Fibroblast of mammary gland (primary cell): ENCODE measurements around the gene LAMA5.

Experiments used
- DNase-seq: peaks from one replicate; pipeline ENCODE4 v3.0.0-alpha.2; 2010; ENCODE audit warnings: low read depth
- H3K4me3 ChIP-seq: 2 replicates; pipeline ENCODE4 v1.5.1; 2011; ENCODE audit warnings: low read depth, mild to moderate bottlenecking, low read length, moderate library complexity; ENCODE audit not compliant: control insufficient read depth
- TF ChIP-seq, protein P1 (sequence below): conservative IDR thresholded peaks from 2 replicates; pipeline ENCODE4 v1.5.1; 2011; ENCODE audit warnings: low read depth, low read length, inconsistent platforms; ENCODE audit not compliant: control insufficient read depth, insufficient read depth

The LAMA5 gene

DNA sequence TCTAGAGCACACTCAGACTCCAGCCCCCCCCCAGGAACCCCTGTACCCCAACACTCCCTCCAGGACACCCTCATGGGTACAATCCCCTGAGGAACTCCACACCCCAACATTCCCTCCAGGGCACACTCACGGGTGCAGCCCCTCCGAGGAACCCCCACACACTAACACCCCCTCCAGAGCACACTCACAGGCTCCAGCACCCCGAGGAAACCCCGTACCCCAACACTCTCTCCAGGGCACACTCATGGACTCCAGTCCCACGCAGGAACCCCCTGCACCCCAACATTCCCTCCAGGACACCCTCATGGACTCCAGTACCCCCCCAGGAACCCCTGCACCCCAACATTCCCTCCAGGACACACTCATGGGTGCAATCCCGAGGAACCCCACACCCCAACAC lies 31.6 kb downstream of the LAMA5 start:
- DNase-seq = no peak
- H3K4me3 ChIP-seq = no peak overlapping the region
- TF ChIP-seq, protein P1, sequence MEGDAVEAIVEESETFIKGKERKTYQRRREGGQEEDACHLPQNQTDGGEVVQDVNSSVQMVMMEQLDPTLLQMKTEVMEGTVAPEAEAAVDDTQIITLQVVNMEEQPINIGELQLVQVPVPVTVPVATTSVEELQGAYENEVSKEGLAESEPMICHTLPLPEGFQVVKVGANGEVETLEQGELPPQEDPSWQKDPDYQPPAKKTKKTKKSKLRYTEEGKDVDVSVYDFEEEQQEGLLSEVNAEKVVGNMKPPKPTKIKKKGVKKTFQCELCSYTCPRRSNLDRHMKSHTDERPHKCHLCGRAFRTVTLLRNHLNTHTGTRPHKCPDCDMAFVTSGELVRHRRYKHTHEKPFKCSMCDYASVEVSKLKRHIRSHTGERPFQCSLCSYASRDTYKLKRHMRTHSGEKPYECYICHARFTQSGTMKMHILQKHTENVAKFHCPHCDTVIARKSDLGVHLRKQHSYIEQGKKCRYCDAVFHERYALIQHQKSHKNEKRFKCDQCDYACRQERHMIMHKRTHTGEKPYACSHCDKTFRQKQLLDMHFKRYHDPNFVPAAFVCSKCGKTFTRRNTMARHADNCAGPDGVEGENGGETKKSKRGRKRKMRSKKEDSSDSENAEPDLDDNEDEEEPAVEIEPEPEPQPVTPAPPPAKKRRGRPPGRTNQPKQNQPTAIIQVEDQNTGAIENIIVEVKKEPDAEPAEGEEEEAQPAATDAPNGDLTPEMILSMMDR = no peak

- TF ChIP-seq, protein P1 = no peak
- DNase-seq = no peak
- H3K4me3 ChIP-seq = no peak overlapping the region
These were observed 32.2 kb downstream of the LAMA5 start for GRCh38 chr20:62334881-62335280.

DNA sequence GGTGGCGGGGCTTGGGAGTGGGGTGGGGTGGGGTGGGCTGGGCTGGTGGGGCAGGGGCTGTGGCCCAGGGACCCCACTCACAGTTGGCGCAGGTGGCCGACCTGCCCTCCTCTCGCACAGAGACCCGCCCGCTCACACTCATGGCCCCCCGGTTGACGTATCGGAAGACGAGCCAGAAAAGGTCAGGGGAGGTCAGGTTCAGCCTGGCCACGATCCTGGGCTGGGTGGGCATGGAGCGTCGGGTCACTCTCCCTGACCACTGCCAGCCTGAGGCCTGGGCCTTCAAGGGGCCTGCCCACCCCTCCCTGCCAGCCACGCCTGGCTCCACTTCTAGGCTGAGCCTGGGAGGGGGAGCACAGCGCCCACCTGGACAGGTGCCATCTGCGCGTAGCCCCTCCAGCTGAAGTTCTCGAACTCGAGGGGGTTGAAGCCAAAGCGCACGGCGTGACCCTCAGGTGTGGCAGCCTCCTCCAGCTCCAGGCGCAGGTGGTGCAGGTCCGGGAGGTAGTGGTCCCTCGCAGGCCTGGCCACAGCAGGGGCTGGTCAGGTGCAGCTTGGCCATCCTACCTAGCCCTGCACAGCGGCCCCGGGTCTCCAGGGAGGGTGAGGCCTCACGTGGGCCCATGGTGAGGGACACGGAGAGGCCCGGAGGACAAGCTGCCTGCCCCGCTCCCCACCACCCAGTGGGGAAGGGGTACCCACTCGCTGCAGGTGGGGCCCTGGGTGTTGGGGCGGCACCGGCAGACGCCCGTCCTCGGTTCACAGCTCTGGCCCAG lies 33.1 kb downstream of the LAMA5 start:
- TF ChIP-seq, protein P1 = no peak

DNA sequence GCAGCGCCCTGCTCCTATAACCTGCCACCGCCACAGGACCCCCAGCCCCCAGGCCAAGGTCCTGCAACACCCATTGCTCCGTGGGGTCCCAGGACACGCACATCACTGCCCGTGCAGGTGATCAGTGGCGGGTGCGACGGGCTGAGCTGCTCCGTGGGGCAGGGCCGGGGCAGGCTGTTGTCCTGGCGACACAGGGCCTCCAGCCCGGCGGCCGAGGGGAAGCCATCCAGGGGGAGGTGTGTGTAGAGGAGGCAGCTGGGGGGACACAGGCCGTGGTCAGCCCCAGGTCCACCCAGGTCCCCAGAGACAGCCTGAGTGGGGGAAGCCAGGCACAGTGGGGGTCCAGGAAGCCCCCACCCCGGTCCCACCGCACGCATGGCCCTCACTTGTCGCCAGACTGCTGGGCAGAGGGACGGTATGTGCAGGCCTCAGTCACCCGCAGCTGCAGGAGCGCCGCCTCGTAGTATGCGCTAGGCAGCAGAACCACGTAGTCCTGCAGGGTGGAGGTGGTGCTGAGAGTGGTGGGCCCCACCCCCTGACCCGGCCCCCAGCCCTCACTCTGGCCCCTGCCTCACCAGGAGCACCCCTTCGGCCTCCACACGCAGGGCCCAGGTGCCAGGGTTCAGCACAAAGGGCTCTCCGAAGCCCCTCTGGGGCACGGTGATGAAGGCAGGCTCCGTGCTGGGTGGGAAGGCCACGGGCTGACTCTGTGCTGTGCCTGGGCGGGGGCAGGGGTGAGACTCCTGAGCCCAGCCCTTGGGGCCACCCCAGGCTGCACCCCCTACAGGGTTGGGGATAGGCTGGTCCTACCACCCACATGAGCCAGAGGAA lies 33.9 kb downstream of the LAMA5 start:
- no peak overlapping the region for H3K4me3 ChIP-seq
- DNase-seq = no peak
- TF ChIP-seq, protein P1 = no peak

More for the DNA sequence above, 33.1 kb downstream of the LAMA5 start:
- DNase-seq = no peak
- H3K4me3 ChIP-seq = no peak overlapping the region

- TF ChIP-seq, protein P1 = no peak
- no peak overlapping the region for H3K4me3 ChIP-seq
- DNase-seq = no peak
These were observed 34.7 kb downstream of the LAMA5 start for GRCh38 chr20:62332421-62332820.

DNA sequence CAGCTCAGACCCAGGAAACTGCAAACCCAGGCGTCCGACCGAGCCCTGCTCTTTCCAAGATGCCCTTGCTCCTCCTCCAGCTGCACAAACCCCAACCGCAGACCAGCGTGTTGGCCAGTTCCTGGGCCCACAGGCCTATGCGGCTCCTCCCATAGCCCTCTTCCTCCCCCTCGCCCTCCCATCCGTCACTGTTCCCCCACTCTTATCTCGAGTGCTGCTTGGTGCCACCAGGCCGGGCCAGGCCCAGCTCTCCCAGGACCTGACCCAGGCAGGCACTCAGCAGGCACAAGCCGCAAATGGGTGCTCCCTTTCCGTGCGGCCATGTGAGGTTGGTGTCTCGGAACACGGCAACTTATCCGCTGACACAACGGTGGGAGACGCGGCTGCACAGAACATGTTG lies 35.8 kb downstream of the LAMA5 start:
- no peak overlapping the region for H3K4me3 ChIP-seq
- no peak for DNase-seq
- TF ChIP-seq, protein P1 = no peak
